Right cardiac atrium (tissue), 5 donors: Measurements from ENCODE around the gene BCAS4. TPM values are rescaled to one million over a fixed set of nuclear protein-coding genes. Genes with fewer than 3 reads are reported as not detected.

Experiments
- ATAC-seq, 2 donors: fragments of 200-7000 bp; cut with Tn5 transposase; one replicate each; pipeline versions ENCODE4 v1.8.0 to v1.9.1; 2020; ENCODE audit warnings: moderate library complexity in 2 of 2, mild to moderate bottlenecking in 1 of 2
- DNase-seq, 3 donors: peaks; one replicate each; pipeline ENCODE4 v3.0.0-alpha.2; 2020
- H3K27ac ChIP-seq: one replicate; pipeline ENCODE4 v1.5.1; 2013; ENCODE audit warnings: mild to moderate bottlenecking, low read length, control low read depth, moderate library complexity
- H3K27me3 ChIP-seq: one replicate; pipeline ENCODE4 v1.6.1; 2013; ENCODE audit not compliant: control insufficient read depth, insufficient read depth
- H3K4me1 ChIP-seq: one replicate; pipeline ENCODE4 v1.6.1; 2013; ENCODE audit warnings: low read length; ENCODE audit not compliant: control insufficient read depth, insufficient read depth
- H3K4me3 ChIP-seq: one replicate; pipeline ENCODE4 v1.5.1; 2013; ENCODE audit warnings: low read length, control low read depth
- H3K9me3 ChIP-seq: one replicate; pipeline ENCODE4 v1.6.1; 2013; ENCODE audit warnings: low read length; ENCODE audit not compliant: control insufficient read depth
- WGBS: extraction: QIAGEN DNeasy Blood & Tissue Kit; methylation state at CpG from one replicate; pipeline ENCODE4 v1.1.7; 2013; 5-methylcytosine and 5-hydroxymethylcytosine counted together
- intact Hi-C, 4 donors: fragments of 100-400 bp; cut with DNase I; formaldehyde crosslinking; loops; one replicate each; pipeline versions ENCODE4 v1.11.0 to v1.14.0; 2022 to 2023
- polyA plus RNA-seq: library from polyadenylated mRNA; stranded (reverse); fragments of 200-250 nt; gene quantifications from one replicate; pipeline ENCODE4 v1.2.3, GENCODE V29; 2013
- total RNA-seq, 4 donors: library from RNA; stranded (reverse); fragmentation: NEBNext Ultra II Directional; extraction: Animal tissue kit (Norgen Biotek cat#: 25700); gene quantifications; one replicate each; pipeline ENCODE4 v1.2.1, GENCODE V29; 2021
- donor health status: healthy with polysubstance abuse.
- donor health status: DM: no; HTN: yes; CAD: no.
- donor health status: DM: no; HTN: no; CAD: no.
- donor health status: DM: no; HTN: yes; CAD: no; lungs with severe emphysema.
- donor health status: DM: yes; HTN: yes; CAD: no.

The BCAS4 gene
- total and polyA plus RNA-seq, 5 donors, result 1.6 to 3.5 (median 2.4) TPM

DNA sequence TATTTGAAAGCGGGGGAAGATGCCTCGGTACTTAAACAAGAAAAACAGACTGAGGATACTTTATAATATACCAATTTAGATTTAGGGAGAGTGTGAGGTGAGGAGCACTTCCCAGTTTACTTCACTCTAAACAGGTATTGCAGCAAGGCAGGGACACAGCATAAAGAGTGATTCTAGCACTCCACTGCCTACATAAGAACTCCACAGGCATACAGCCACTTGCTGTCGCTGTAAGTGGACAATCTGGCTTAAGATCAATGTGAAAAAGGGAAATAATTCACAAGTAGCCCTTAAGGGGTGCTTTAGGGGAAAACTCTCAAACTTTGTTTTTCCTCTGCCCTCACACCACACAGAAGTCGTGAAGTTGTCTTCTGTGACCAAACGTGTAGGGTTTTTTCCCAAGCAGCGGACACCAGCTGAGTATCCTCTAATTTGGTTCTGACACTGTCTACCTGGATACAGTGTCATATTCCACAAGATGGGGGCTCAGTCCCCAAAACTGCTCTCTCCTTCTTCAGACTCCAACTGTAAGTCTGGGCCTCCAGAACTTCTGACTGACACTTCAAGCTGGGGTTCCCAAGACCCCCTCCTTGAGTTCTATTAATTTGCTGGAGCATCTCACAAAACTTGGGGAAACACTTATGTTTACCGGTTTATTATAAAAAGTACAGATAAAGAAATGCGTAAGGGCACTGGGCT is 127.1 kb downstream of the BCAS4 start:
- H3K4me3 ChIP-seq, result no peak overlapping the region
- intact Hi-C loops, result loop anchor here in 3 of 4 donors (5.0 to 10.0 kb wide), 3 partner anchors 107 to 130 kb away; partner anchors contain the start of gene BCAS4 (in 1 of the 3)
- no peaks in the 10 kb centered on the region for H3K9me3 ChIP-seq
- H3K27me3 ChIP-seq, result no peaks in the 10 kb centered on the region
- H3K27ac ChIP-seq, result no peak overlapping the region
- H3K4me1 ChIP-seq, result peaks cover 6% of the 10 kb centered on the region
- no peak for DNase-seq
- WGBS, result 75% methylated on average over 8 of the region's 8 CpGs
- no peak for ATAC-seq

GRCh38 chr20:50924261-50924920 is 129.5 kb downstream of the BCAS4 start:
- Histone ChIP-seq H3K9me3 (no peaks in the 10 kb centered on the region), H3K4me1 (peaks cover 9% of the 10 kb centered on the region), H3K4me3 (no peak overlapping the region), H3K27me3 (no peaks in the 10 kb centered on the region), H3K27ac (no peak overlapping the region)
- DNase-seq (no peak), ATAC-seq (no peak)
- 57% methylated on average over 2 of the region's 2 CpGs for WGBS
- intact Hi-C loops, result loop anchor here in 3 of 4 donors (5.0 to 10.0 kb wide), 3 partner anchors 110 to 132 kb away; partner anchors contain the start of gene BCAS4 (in 1 of the 3)

- H3K27me3 ChIP-seq, result no peaks in the 10 kb centered on the region
- 29% methylated on average over 1 of the region's 1 CpG for WGBS
- intact Hi-C loops, result loop anchor here in 2 of 4 donors (10.0 kb wide), 2 partner anchors 112 to 132 kb away; partner anchors contain the start of gene BCAS4 (in 1 of the 2)
These were observed 131.7 kb downstream of the BCAS4 start for GRCh38 chr20:50926530-50926929.

More at GRCh38 chr20:50926530-50926929, 131.7 kb downstream of the BCAS4 start:
- H3K27ac ChIP-seq, result no peak overlapping the region
- no peak overlapping the region for H3K4me3 ChIP-seq
- ATAC-seq (no peak), DNase-seq (no peak)
- H3K9me3 ChIP-seq, result no peaks in the 10 kb centered on the region
- H3K4me1 ChIP-seq, result peaks cover 9% of the 10 kb centered on the region

Other genes starting within 250 kb of the BCAS4 start
- gene RIPOR3, start 103.5 kb upstream of the BCAS4 start, total RNA-seq, result 1 to 10 TPM; 2.1 to 6.9 (median 2.9) TPM
- 12.9 TPM for gene RIPOR3, start 103.5 kb upstream of the BCAS4 start, polyA plus RNA-seq
- 1 to 10 TPM; 2.5 to 5.2 (median 3.5) TPM for gene PARD6B, start 63.5 kb upstream of the BCAS4 start, total RNA-seq
- gene PARD6B, start 63.5 kb upstream of the BCAS4 start, polyA plus RNA-seq, result 0.93 TPM
- 10 to 100 TPM; 35.7 to 44.1 (median 39.6) TPM for gene ADNP, start 136.4 kb downstream of the BCAS4 start, total RNA-seq
- gene ADNP, start 136.4 kb downstream of the BCAS4 start, polyA plus RNA-seq, result 16.3 TPM
- 10 to 100 TPM; 36.1 to 43.0 (median 40.2) TPM for gene DPM1, start 163.5 kb downstream of the BCAS4 start, total RNA-seq
- 61.2 TPM for gene DPM1, start 163.5 kb downstream of the BCAS4 start, polyA plus RNA-seq
- 1 to 10 TPM; 2.5 to 3.1 (median 2.9) TPM for gene MOCS3, start 163.8 kb downstream of the BCAS4 start, total RNA-seq
- 1.7 TPM for gene MOCS3, start 163.8 kb downstream of the BCAS4 start, polyA plus RNA-seq
- gene KCNG1, start 228.0 kb downstream of the BCAS4 start, total RNA-seq, result 1 to 10 TPM in 3 of 4 donors, under 1 TPM in 1; 0.65 to 1.7 (median 1.3) TPM
- gene KCNG1, start 228.0 kb downstream of the BCAS4 start, polyA plus RNA-seq, result 0.41 TPM